Mesendoderm (in vitro differentiated cells): Measurements from ENCODE around the gene PPIA.

Experiments used
- DNase-seq: peaks from one replicate; pipeline ENCODE4 v3.0.0; 2013
- H2AK5ac ChIP-seq: 2 replicates; pipeline ENCODE4 v1.6.1; 2013; ENCODE audit warnings: low read length, inconsistent platforms
- H2BK120ac ChIP-seq: 2 replicates; pipeline ENCODE4 v1.6.1; 2013; ENCODE audit warnings: low read depth, mild to moderate bottlenecking, low read length, moderate library complexity, mixed read lengths
- H2BK15ac ChIP-seq: replicated peaks from 2 replicates; pipeline ENCODE4 v1.6.1; 2013; ENCODE audit warnings: low read depth, mild to moderate bottlenecking, moderate library complexity
- H2BK5ac ChIP-seq: 2 replicates; pipeline ENCODE4 v1.6.1; 2013; ENCODE audit warnings: low read length, inconsistent platforms
- H3K18ac ChIP-seq: 2 replicates; pipeline ENCODE4 v1.6.1; 2013; ENCODE audit warnings: mild to moderate bottlenecking, low read length, mixed read lengths
- H3K23ac ChIP-seq: one replicate; pipeline ENCODE4 v1.6.1; 2013; ENCODE audit warnings: low read length
- H3K27ac ChIP-seq: 2 replicates; pipeline ENCODE4 v1.5.1; 2013; ENCODE audit warnings: low read depth, mild to moderate bottlenecking, inconsistent platforms, low read length, moderate library complexity
- H3K27me3 ChIP-seq: 2 replicates; pipeline ENCODE4 v1.6.1; 2013; ENCODE audit warnings: low read length, control low read depth, mild to moderate bottlenecking, inconsistent platforms; ENCODE audit not compliant: insufficient read depth, poor library complexity
- H3K36me3 ChIP-seq: 2 replicates; pipeline ENCODE4 v1.6.1; 2013; ENCODE audit warnings: low read length, inconsistent platforms; ENCODE audit not compliant: control insufficient read depth, insufficient read depth
- H3K4ac ChIP-seq: one replicate; pipeline ENCODE4 v1.6.1; 2013; ENCODE audit warnings: low read depth, mild to moderate bottlenecking, low read length, moderate library complexity
- H3K4me1 ChIP-seq: 2 replicates; pipeline ENCODE4 v1.6.1; 2013; ENCODE audit warnings: low read depth, low read length, inconsistent platforms; ENCODE audit not compliant: control insufficient read depth
- H3K4me2 ChIP-seq: 2 replicates; pipeline ENCODE4 v1.6.1; 2013; ENCODE audit warnings: low read length
- H3K4me3 ChIP-seq: 2 replicates; pipeline ENCODE4 v1.5.1; 2013; ENCODE audit warnings: mild to moderate bottlenecking, low read length
- H3K56ac ChIP-seq: one replicate; pipeline ENCODE4 v1.6.1; 2013; ENCODE audit warnings: low read length
- H3K79me1 ChIP-seq: 2 replicates; pipeline ENCODE4 v1.6.1; 2013; ENCODE audit warnings: low read length, inconsistent platforms
- H3K79me2 ChIP-seq: 2 replicates; pipeline ENCODE4 v1.6.1; 2013; ENCODE audit warnings: mild to moderate bottlenecking, low read length; ENCODE audit not compliant: control insufficient read depth, insufficient read depth
- H3K9ac ChIP-seq: 2 replicates; pipeline ENCODE4 v1.6.1; 2013; ENCODE audit warnings: low read length, inconsistent platforms
- H4K5ac ChIP-seq: one replicate; pipeline ENCODE4 v1.6.1; 2013; ENCODE audit warnings: low read length
- H4K8ac ChIP-seq: one replicate; pipeline ENCODE4 v1.6.1; 2013; ENCODE audit warnings: low read depth, mild to moderate bottlenecking, control low read depth, low read length, moderate library complexity
- WGBS: extraction: QIAGEN DNeasy Blood & Tissue Kit; methylation state at CpG from one replicate; pipeline ENCODE4 v1.1.7; 2013; ENCODE audit warnings: low lambda C conversion rate, missing lambda C conversion rate; ENCODE audit not compliant: insufficient coverage; ENCODE audit errors: extremely low coverage; 5-methylcytosine and 5-hydroxymethylcytosine counted together

PPIA gene

DNA sequence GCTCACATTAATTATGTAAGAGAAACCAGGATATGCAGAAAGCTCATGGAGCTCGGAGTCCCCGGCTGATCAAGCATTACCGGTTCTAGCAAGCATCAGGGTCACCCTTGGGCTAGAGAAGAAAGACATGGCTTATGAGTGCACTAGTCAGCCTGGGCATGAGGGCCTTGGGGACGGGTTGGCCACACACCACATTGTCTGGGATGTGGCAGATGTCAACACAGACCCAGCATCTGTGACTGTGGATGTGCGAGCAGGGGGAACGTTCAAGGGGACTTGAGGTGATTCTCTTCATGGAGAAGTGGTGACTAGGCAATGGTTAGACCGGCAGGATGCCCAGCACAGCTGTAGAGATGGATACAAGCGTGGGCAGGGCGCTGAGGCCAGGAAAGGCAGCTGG lies 34.2 kb upstream of the PPIA start:
- H3K9ac ChIP-seq: no peak overlapping the region
- H3K79me2 ChIP-seq: no peaks in the 10 kb centered on the region
- H2BK15ac ChIP-seq: no peak overlapping the region
- no peak overlapping the region for H3K4me2 ChIP-seq
- no peak overlapping the region for H3K27ac ChIP-seq
- no CpG with 5 or more reads among the region's 9 CpGs for WGBS
- no peak overlapping the region for H2BK120ac ChIP-seq
- no peak overlapping the region for H3K4me3 ChIP-seq
- H2AK5ac ChIP-seq: no peak overlapping the region
- no peak overlapping the region for H3K23ac ChIP-seq
- no peak overlapping the region for H2BK5ac ChIP-seq
- no peak for DNase-seq
- H4K5ac ChIP-seq: no peak overlapping the region
- no peak overlapping the region for H3K56ac ChIP-seq
- no peak overlapping the region for H3K4ac ChIP-seq
- no peak overlapping the region for H4K8ac ChIP-seq
- H3K27me3 ChIP-seq: no peaks in the 10 kb centered on the region
- H3K36me3 ChIP-seq: peaks cover 10% of the 10 kb centered on the region
- no peaks in the 10 kb centered on the region for H3K79me1 ChIP-seq
- H3K4me1 ChIP-seq: no peaks in the 10 kb centered on the region
- H3K18ac ChIP-seq: no peak overlapping the region

DNA sequence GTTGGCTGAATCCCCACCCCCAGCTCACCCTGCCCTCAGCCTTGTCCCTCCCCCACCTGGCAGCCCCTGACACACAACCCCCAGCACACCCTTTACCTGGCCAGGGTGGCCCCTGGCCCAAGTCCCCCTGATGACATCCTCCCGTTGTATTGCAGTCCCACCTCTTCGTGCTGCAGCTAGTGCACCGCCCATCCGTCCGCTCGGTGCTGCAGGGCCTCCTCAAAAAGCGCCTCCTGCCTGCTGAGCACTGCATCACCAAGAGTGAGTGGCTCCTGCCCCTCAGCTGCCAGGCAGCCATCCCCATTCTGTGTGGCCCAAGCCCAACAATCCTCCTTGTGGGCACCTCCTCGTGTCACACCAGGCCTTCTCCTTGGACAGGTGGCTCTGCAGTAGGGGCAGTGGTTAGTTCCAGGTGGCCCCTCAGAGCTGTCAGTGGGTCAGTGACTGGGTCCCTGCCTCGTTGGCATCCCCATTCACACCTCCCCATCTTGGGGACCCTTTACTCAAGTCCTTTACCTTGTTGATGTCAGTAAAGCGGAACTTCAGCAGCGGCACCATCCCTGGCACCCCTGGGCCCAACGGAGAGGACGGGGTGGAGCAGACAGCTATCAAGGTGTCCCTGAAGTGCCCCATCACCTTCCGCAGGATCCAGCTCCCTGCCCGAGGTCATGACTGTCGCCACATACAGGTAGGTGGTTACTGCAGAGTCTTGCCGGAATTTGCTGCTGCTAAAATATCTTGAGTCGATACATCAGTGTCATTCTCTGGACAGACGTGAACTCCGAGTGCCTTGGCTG lies 33.6 kb upstream of the PPIA start:
- Histone ChIP-seq H3K4me3 (no peak overlapping the region), H3K4me2 (no peak overlapping the region), H2BK15ac (no peak overlapping the region), H2AK5ac (no peak overlapping the region), H3K4ac (no peak overlapping the region), H3K27ac (no peak overlapping the region), H3K56ac (no peak overlapping the region), H3K23ac (no peak overlapping the region), H3K79me2 (no peaks in the 10 kb centered on the region), H4K5ac (no peak overlapping the region), H3K36me3 (peaks cover 12% of the 10 kb centered on the region), H2BK120ac (no peak overlapping the region), H3K79me1 (no peaks in the 10 kb centered on the region), H3K27me3 (no peaks in the 10 kb centered on the region), H3K18ac (no peak overlapping the region), H3K4me1 (no peaks in the 10 kb centered on the region), H4K8ac (no peak overlapping the region), H2BK5ac (no peak overlapping the region), H3K9ac (no peak overlapping the region)
- no peak for DNase-seq
- no CpG with 5 or more reads among the region's 20 CpGs for WGBS

GRCh38 chr7:44764081-44764480 lies 32.4 kb upstream of the PPIA start:
- Histone ChIP-seq H3K56ac (no peak overlapping the region), H3K9ac (no peak overlapping the region), H2BK15ac (no peak overlapping the region), H2BK5ac (no peak overlapping the region), H3K4me3 (no peak overlapping the region), H3K18ac (no peak overlapping the region), H3K79me2 (no peaks in the 10 kb centered on the region), H4K5ac (no peak overlapping the region), H3K4me2 (no peak overlapping the region), H3K27ac (no peak overlapping the region), H2BK120ac (no peak overlapping the region), H3K23ac (no peak overlapping the region), H2AK5ac (no peak overlapping the region), H3K79me1 (no peaks in the 10 kb centered on the region), H4K8ac (no peak overlapping the region), H3K4ac (no peak overlapping the region), H3K36me3 (peaks cover 12% of the 10 kb centered on the region), H3K27me3 (no peaks in the 10 kb centered on the region), H3K4me1 (no peaks in the 10 kb centered on the region)
- no peak for DNase-seq
- no CpG with 5 or more reads among the region's 6 CpGs for WGBS

GRCh38 chr7:44764665-44765578 lies 31.6 kb upstream of the PPIA start:
- Histone ChIP-seq H3K4me1 (no peaks in the 10 kb centered on the region), H3K79me2 (no peaks in the 10 kb centered on the region), H3K27me3 (no peaks in the 10 kb centered on the region), H3K23ac (no peak overlapping the region), H3K18ac (no peak overlapping the region), H3K9ac (no peak overlapping the region), H2BK120ac (no peak overlapping the region), H2BK15ac (no peak overlapping the region), H3K4me2 (no peak overlapping the region), H3K4ac (no peak overlapping the region), H3K56ac (no peak overlapping the region), H3K4me3 (no peak overlapping the region), H3K79me1 (no peaks in the 10 kb centered on the region), H2BK5ac (no peak overlapping the region), H4K5ac (no peak overlapping the region), H2AK5ac (no peak overlapping the region), H3K36me3 (peaks cover 12% of the 10 kb centered on the region), H4K8ac (no peak overlapping the region), H3K27ac (no peak overlapping the region)
- no CpG with 5 or more reads among the region's 22 CpGs for WGBS
- DNase-seq: no peak

DNA sequence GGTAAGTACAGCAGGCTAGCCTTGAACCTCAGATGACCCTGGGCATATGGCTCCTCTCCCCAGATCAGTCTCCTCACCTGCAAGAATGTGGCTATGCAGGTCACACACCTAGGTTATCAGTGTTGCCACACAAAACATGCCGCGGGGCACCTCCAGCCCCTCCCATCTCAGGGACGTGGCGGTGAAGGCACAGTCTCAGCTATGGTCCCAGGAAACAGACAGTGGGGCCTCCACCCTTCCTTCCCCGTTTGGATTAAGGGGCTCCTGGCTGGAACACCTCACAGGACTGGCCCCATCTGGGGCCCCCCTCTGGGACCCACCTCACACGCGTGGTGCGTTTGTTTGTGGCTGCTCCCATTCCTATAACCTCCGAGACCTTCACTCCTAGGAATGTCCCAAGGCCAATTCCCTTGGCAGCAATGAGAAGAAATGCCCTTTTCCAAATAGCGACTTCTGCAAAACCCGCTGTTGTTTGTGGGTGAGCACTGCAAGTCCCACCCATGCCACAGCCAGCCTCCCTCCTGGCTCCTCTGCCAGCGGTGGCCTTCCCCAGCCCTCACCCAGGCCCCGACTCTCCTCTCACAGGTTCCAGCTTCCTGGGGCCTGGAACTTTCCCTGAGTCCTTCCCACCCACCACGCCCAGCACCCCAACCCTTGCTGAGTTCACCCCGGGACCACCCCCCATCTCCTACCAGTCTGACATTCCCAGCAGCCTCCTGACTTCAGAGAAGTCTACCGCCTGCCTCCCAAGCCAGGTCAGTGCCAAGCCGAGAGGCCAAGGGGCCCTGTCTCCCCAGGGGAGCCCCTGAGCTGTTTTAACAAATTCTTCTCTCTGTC lies 30.7 kb upstream of the PPIA start:
- Histone ChIP-seq H3K36me3 (peaks cover 12% of the 10 kb centered on the region), H4K5ac (no peak overlapping the region), H3K4ac (no peak overlapping the region), H3K23ac (no peak overlapping the region), H2AK5ac (no peak overlapping the region), H3K4me2 (no peak overlapping the region), H4K8ac (no peak overlapping the region), H3K79me1 (no peaks in the 10 kb centered on the region), H2BK5ac (no peak overlapping the region), H3K56ac (no peak overlapping the region), H3K79me2 (no peaks in the 10 kb centered on the region), H3K4me1 (no peaks in the 10 kb centered on the region), H3K9ac (no peak overlapping the region), H3K18ac (no peak overlapping the region), H3K27me3 (no peaks in the 10 kb centered on the region), H3K4me3 (no peak overlapping the region), H2BK120ac (no peak overlapping the region), H2BK15ac (no peak overlapping the region), H3K27ac (no peak overlapping the region)
- WGBS: no CpG with 5 or more reads among the region's 17 CpGs
- no peak for DNase-seq
